HG03045 (cell line): ENCODE measurements around the gene NT5C2.

Experiments used
- ATAC-seq: cut with Tn5 transposase; IDR thresholded peaks from one replicate; pipeline ENCODE4 v1.9.1; 2021; ENCODE audit warnings: mild to moderate bottlenecking, moderate library complexity; ENCODE audit not compliant: unreplicated experiment

NT5C2 gene

DNA sequence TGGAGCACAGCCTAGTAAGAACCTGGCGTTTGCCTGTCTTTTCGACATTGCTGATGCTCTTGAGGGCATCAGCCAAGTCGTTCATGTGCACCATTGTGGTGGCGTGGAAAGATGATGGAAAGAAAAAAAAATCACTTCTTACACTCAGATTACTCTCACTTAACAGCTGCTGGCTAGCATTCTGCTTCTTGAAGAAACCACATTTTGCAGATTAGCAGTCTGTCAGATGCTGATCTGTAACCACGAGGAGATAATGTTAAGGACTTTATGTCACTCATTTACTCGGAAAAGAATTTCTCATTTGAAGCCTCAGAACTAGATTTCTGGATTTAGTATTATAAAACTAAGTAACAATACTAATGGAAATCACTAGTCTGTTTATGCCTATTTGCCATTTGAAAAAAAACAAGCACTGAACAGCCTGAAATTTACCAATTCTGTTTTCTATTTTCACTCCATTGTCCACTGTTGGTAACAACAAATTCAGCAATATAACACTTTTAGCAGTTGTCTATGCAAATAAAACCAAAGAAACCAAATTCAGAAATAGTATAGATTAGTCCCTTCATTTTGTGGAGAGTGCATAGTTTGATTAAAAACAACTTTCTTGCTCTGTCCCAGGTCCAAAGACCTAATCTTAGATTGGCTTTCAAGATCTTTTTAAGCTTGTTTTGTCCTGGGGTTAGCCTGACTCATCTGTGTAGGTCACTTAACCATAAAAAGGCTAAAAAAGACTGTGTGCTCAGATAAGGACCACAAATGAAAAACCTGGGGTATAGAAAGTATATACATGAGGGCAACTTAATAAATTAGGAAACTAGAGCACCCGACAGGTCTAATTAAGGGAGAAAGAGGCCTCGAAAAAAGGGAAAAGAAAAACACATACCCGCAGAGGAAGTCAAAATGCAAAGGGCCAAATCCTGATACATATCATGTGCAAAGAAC lies 67.5 kb downstream of the NT5C2 start:
- peak; percentile 82 for ATAC-seq

DNA sequence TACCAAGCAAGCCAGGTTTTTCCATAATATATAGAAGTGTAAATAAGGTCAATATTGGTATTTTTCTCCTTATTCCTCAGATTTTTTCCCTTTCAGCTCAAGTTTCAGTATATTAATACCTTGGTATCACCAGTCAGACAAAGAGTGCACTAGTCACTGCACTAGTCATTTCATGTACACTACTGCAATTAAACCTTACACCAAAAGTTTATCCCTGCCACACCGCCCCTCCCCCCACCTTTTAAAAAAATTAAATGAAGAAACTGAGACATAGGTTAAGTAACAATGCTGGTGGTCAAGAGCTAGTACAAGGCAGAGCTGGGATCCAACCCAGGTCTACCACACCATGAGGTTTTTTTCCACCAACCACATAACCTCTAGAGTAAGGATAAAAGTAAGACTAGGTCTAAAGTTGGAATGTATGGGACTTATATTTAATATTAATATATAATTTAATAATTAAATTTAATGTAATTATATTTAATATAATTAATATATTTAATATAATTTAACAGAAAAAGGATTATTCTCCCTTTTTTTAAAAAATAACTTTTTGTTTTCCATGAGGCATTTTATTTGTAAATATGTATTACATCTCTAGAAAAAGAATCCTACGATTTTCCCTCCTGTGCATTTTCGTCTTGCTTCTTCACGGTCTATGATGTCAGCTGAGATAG lies 68.5 kb downstream of the NT5C2 start:
- ATAC-seq, result no peak

GRCh38 chr10:103123282-103124024 lies 69.6 kb downstream of the NT5C2 start:
- no peak for ATAC-seq

DNA sequence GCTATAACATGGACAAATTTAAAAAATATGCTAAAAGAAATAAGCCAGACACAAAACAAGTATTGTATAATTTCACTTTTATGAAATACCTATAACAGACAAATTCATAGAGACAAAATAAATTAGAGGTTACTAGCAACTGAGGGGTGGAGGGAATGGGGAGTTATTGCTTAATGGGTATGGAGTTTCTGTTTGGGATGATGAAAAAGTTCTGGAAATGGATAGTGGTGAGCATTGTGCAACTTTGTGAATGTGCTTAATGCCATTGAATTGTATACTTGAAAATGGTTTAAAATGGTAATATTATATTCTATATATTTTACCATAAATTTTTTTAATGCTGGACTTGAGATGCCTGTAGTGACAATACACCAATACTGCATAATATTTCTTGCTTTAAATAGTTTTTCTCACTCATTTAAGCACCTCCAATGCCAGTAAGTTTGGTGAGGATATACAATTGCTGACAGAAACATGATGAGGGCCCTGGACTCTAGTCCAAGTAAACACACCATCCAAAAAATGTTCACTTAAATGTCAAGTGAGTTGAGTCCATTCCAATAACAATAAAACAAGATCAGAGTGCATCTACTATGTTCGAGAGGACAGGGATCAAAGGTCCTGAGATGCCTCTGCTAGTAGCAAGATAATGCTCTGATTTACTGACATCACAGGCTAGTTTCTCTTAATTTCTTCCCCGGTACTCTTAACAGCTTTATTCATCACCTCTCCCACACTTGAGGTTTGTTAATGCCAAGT lies 71.9 kb downstream of the NT5C2 start:
- ATAC-seq, result no peak

DNA sequence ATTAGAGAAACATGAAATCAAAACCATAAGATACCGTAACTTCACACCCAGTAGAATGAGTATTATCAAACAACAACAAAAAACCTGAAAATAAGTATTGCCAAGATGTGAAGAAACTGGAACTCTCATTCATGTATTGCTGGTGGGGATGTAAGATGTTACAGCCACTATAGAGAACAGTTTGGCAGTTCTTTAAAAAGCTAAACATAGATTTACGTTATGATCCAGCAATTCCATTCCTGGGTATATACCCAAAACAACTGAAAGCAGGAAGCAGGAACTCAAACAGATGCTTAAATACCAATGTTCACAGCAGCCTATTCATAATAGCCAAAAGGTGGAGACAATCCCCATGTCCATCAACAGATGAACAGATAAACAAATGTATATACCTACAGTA lies 72.5 kb downstream of the NT5C2 start:
- ATAC-seq, result no peak

- ATAC-seq, result no peak
These were observed 75.8 kb downstream of the NT5C2 start for GRCh38 chr10:103117247-103117646.

DNA sequence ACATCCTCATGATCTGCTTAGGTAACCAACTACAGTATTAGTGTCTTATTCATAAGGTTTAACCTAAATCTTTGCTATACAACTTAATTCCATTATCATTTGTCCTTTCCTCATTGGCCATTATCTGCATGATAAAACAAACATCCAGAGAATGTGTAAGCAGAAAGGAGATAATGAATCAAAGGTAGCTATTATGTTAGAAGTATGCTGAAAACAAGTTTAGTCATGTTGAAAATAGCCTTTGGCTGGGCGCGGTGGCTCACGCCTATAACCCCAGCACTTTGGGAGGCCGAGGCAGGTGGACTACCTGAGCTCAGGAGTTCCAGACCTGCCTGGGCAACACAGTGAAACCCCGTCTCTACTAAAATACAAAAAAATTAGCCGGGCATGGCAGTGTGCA lies 78.2 kb downstream of the NT5C2 start:
- ATAC-seq, result no peak

GRCh38 chr10:103111918-103112877 lies 80.9 kb downstream of the NT5C2 start:
- ATAC-seq, result peak; percentile 50

GRCh38 chr10:103111031-103111917 lies 81.8 kb downstream of the NT5C2 start:
- peak; percentile 65 for ATAC-seq

DNA sequence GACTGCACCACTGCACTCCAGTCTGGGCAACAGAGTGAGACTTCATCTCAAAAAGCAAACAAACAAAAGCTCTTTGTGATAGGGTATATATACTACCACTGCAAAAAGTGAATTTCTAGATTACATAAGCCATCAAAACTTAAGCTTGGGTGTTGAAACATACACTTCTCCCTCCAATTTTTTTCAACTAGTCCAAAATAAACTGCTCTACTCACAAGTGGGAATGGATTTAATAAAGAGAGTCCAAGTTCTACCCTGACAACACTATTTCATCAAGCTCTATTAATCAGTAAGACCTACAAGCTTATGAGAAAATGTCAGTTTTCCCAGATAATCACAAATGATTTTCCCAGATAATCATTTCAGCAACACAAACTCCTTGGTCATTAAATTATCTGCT lies 82.7 kb downstream of the NT5C2 start:
- ATAC-seq, result no peak

DNA sequence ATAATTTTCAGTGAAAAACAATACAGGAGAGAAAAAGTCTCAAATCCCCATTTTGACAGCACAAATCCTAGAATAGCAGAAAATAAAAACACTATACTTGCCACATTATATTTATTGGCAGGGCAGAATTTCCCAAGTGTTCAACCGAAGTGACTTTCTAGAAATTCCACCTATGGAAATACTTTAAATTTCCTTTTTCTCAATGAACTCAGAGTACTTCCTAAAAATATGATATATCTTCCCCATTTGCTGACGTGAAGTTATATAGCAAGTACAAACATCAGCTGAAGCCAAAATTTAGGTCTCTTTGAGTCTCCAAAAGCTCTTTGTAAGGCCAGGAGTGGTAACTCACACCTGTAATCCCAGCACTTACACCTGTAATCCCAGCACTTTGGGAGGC lies 83.3 kb downstream of the NT5C2 start:
- no peak for ATAC-seq

DNA sequence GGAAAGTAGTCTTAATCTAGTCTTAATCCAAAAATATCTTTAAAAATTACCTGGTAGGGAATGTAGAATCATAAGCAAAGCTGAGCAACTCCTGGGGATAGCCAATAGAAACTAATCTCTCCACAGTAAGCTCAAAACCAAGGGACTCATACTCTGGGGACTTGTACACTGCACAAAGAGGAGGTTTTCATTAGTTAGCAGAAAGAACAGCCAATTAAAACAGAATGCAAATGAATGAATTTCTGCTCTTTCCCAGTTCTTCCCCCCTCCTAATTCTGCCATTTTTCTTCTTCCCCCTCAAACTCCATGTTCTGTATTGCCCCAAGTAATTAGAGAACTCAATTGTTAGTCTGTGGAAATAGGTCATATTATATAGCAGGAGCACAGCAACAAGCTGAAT lies 86.5 kb downstream of the NT5C2 start:
- ATAC-seq, result no peak

GRCh38 chr10:103105462-103105861 lies 87.6 kb downstream of the NT5C2 start:
- ATAC-seq, result no peak

GRCh38 chr10:103104721-103105120 lies 88.4 kb downstream of the NT5C2 start:
- ATAC-seq, result no peak

- no peak for ATAC-seq
These were observed 89.1 kb downstream of the NT5C2 start for GRCh38 chr10:103103989-103104388.

DNA sequence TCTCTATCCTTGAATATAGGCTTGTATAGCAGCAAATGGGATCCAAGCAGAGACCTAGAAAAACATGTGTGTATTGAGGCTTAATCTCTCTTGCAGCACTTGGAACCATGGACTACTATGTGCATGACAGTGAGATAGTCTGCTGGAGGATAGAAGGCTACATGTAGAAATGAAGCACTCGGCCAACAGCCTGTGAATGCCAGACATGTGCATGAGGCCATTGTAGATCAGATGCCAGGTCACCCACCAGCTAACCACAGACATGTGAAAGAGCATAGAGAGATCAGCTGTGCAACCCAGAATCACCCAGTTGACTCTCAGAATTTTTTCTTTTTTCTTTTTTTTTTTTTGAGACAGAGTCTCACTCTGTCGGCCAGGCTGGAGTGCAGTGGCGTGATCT lies 90.9 kb downstream of the NT5C2 start:
- no peak for ATAC-seq

- no peak for ATAC-seq
These were observed 92.5 kb downstream of the NT5C2 start for GRCh38 chr10:103100620-103101019.

GRCh38 chr10:103098240-103098639 lies 94.8 kb downstream of the NT5C2 start:
- ATAC-seq, result no peak

- ATAC-seq, result no peak
These were observed 96.9 kb downstream of the NT5C2 start for GRCh38 chr10:103096130-103096529.
